K562 (cell line): Measurements from ENCODE around the gene HFE. TPM values are rescaled to one million over a fixed set of nuclear protein-coding genes. Genes with fewer than 3 reads are reported as not detected.

Source experiments
- ATAC-seq: fragments of 200-7000 bp; cut with Tn5 transposase; 3 replicates; pipeline ENCODE4 v1.9.1; 2020; ENCODE audit warnings: moderate library complexity
- BruUV-seq: library from RNA; stranded (reverse); fragments of 400-500 nt; replicated peaks from 2 replicates; lab custom pipeline; 2021; lab: Mats Ljungman, UMichigan
- CTCF ChIA-PET: fragments of 300-600 bp; formaldehyde crosslinking; extraction: SDS; loops from one replicate; lab custom pipeline; 2021; ENCODE audit warnings: low intra/inter-chr PET ratio; lab: Yijun Ruan, JAX
- POLR2A ChIA-PET: fragments of 300-600, 350-650 bp; sonication (Branson Sonifier 250); formaldehyde crosslinking; extraction: SDS; loops from one replicate; lab custom pipeline; 2021; ENCODE audit warnings: antibody characterized with exemption, inconsistent platforms; lab: Yijun Ruan, JAX
- DNase-seq, 4 experiments: peaks; one replicate each; pipeline versions ENCODE4 v3.0.0 to v3.0.0-alpha.2; 2011 to 2018; ENCODE audit warnings: low spot score in 3 of 4, mixed read lengths in 3 of 4; ENCODE audit errors: extremely low read depth in 1 of 4
- FAIRE-seq: peaks from 2 replicates; lab custom pipeline; 2011; peaks lifted over from hg19 to GRCh38; lab: Jason Lieb, UNC
- H2AFZ ChIP-seq: 2 replicates; pipeline ENCODE4 v1.6.0; 2011; ENCODE audit warnings: low read depth, low read length, control low read depth, inconsistent platforms
- H3K27ac ChIP-seq: fragments of 200-600 bp; 3 replicates; pipeline ENCODE4 v1.8.0; 2011; ENCODE audit warnings: low read depth, mild to moderate bottlenecking, control low read depth, inconsistent platforms, low read length, moderate library complexity, mixed read lengths; ENCODE audit errors: extremely low read depth
- H3K27me3 ChIP-seq, 2 experiments: fragments of 300-600 bp in 1 of 2; 2 replicates in 1 of 2; 3 replicates in 1 of 2; pipeline versions ENCODE4 v1.6.0 to v1.8.0; 2011; ENCODE audit warnings: inconsistent platforms in 2 of 2, low read length in 2 of 2, mild to moderate bottlenecking in 1 of 2, mixed read lengths in 1 of 2, moderate library complexity in 1 of 2; ENCODE audit not compliant: control insufficient read depth in 2 of 2, insufficient read depth in 2 of 2
- H3K36me3 ChIP-seq: fragments of 300-600 bp; 3 replicates; pipeline ENCODE4 v1.8.0; 2011; ENCODE audit warnings: mild to moderate bottlenecking, low read length, inconsistent platforms; ENCODE audit not compliant: control insufficient read depth, insufficient read depth
- H3K4me1 ChIP-seq, 2 experiments: fragments of 200-600 bp in 1 of 2; replicated peaks in 1 of 2; 2 replicates in 1 of 2; 3 replicates in 1 of 2; pipeline versions ENCODE4 v1.5.1 to v1.8.0; 2011; ENCODE audit warnings: inconsistent platforms in 2 of 2, low read length in 2 of 2, mild to moderate bottlenecking in 1 of 2, mixed read lengths in 1 of 2, moderate library complexity in 1 of 2; ENCODE audit not compliant: control insufficient read depth in 2 of 2, insufficient read depth in 2 of 2
- H3K4me2 ChIP-seq: 2 replicates; pipeline ENCODE4 v1.6.1; 2011; ENCODE audit warnings: low read length, control low read depth, inconsistent platforms, mixed read lengths; ENCODE audit not compliant: insufficient read depth
- H3K4me3 ChIP-seq: fragments of 200-600 bp; sonication (generic), shearing (Covaris generic); 2 replicates; pipeline ENCODE4 v1.5.1; 2016; ENCODE audit warnings: control low read depth, inconsistent platforms
- H3K79me2 ChIP-seq: fragments of 200-600 bp; 3 replicates; pipeline ENCODE4 v1.8.0; 2011; ENCODE audit warnings: low read length, inconsistent platforms; ENCODE audit not compliant: control insufficient read depth, insufficient read depth
- H3K9ac ChIP-seq, 2 experiments: 2 replicates each; pipeline versions ENCODE4 v1.6.0 to v1.6.1; 2011; ENCODE audit warnings: low read depth in 2 of 2, low read length in 2 of 2, control low read depth in 1 of 2, inconsistent platforms in 1 of 2, mild to moderate bottlenecking in 1 of 2, mixed read lengths in 1 of 2; ENCODE audit not compliant: insufficient read depth in 1 of 2
- H3K9me1 ChIP-seq: one replicate; pipeline ENCODE4 v1.6.0; 2011; ENCODE audit warnings: inconsistent platforms, mild to moderate bottlenecking, low read length, moderate library complexity; ENCODE audit not compliant: control insufficient read depth, insufficient read depth
- H3K9me3 ChIP-seq: replicated peaks from 2 replicates; pipeline ENCODE4 v1.5.1; 2011; ENCODE audit warnings: low read depth, low read length, inconsistent platforms; ENCODE audit not compliant: control insufficient read depth, insufficient read depth
- H4K20me1 ChIP-seq: replicated peaks from 2 replicates; pipeline ENCODE4 v1.6.1; 2011; ENCODE audit warnings: low read length, inconsistent platforms, mixed read lengths; ENCODE audit not compliant: control insufficient read depth, insufficient read depth
- CREB1 ChIP-seq, 2 experiments: sonication (generic) in 1 of 2; formaldehyde crosslinking in 1 of 2; IDR thresholded peaks; 2 replicates each; pipeline versions ENCODE4 v1.6.1 to v1.8.0; 2012 to 2022; ENCODE audit warnings: inconsistent platforms in 1 of 2, mild to moderate bottlenecking in 1 of 2, missing genetic modification reagents in 1 of 2, moderate library complexity in 1 of 2
- HLTF ChIP-seq: fragments of 450-650 bp; IDR thresholded peaks from 2 replicates; pipeline ENCODE4 v1.6.1; 2016
- HMBOX1 ChIP-seq: sonication (generic); IDR thresholded peaks from 2 replicates; pipeline ENCODE4 v1.6.1; 2016
- MCM3 ChIP-seq: fragments of 450-650 bp; IDR thresholded peaks from 2 replicates; pipeline ENCODE4 v1.6.1; 2016
- NFE2 ChIP-seq: IDR thresholded peaks from 2 replicates; pipeline ENCODE4 v1.6.1; 2014; ENCODE audit warnings: antibody characterized with exemption, low read depth
- NKRF ChIP-seq: fragments of 450-650 bp; IDR thresholded peaks from 2 replicates; pipeline ENCODE4 v1.6.1; 2016; ENCODE audit warnings: borderline replicate concordance
- POLR2AphosphoS5 ChIP-seq: IDR thresholded peaks from 2 replicates; pipeline ENCODE4 v1.6.1; 2011; ENCODE audit warnings: mild to moderate bottlenecking, low read depth, low read length, moderate library complexity; ENCODE audit not compliant: control insufficient read depth, insufficient read depth
- SIN3A ChIP-seq, 2 experiments: fragments of 150-350 bp in 1 of 2; IDR thresholded peaks; 2 replicates each; pipeline ENCODE4 v1.6.1; 2011 to 2016; ENCODE audit warnings: borderline replicate concordance in 2 of 2, low read depth in 2 of 2, low read length in 2 of 2, mild to moderate bottlenecking in 2 of 2, moderate library complexity in 2 of 2; ENCODE audit not compliant: control insufficient read depth in 1 of 2
- TFE3 ChIP-seq: fragments of 450-650 bp; formaldehyde crosslinking; IDR thresholded peaks from 2 replicates; pipeline ENCODE4 v1.4.0; 2020; ENCODE audit warnings: mild to moderate bottlenecking, mixed read lengths
- U2AF2 ChIP-seq: fragments of 200-400 bp; formaldehyde crosslinking; optimal IDR thresholded peaks from 2 replicates; pipeline ENCODE3; 2017; ENCODE audit warnings: low read depth, mild to moderate bottlenecking, low read length
- ZNF124 ChIP-seq: sonication (generic); formaldehyde crosslinking; IDR thresholded peaks from 2 replicates; pipeline ENCODE4 v1.8.1; 2022; ENCODE audit warnings: missing genetic modification reagents
- ZNF696 ChIP-seq: fragments of 250-450 bp; sonication (Bioruptor Pico); conservative IDR thresholded peaks from 2 replicates; pipeline ENCODE4 v1.4.0; 2020; ENCODE audit warnings: mild to moderate bottlenecking, moderate library complexity
- WGBS: fragments of 100-300 bp; shearing (Covaris generic); methylation state at CpG from one replicate; pipeline ENCODE4 v1.1.6; 2016; ENCODE audit warnings: low coverage, mixed read lengths; ENCODE audit not compliant: insufficient coverage; ENCODE audit errors: missing lambda C conversion rate; 5-methylcytosine and 5-hydroxymethylcytosine counted together
- in situ Hi-C: fragments of 300-500 bp; cut with MboI; formaldehyde crosslinking; loops from 4 replicates; pipeline ENCODE4 v1.15.0; 2018; ENCODE audit warnings: inconsistent platforms, mixed read lengths
- intact Hi-C: fragments of 100-400 bp; cut with micrococcal nuclease; formaldehyde crosslinking; loops from 2 replicates; pipeline ENCODE4 v1.14.2; 2022
- polyA plus RNA-seq, 8 experiments: library from polyadenylated mRNA; depleted of rRNA in 4 of 8; stranded (reverse) in 5 of 8; unstranded in 3 of 8; fragments of >200 nt; fragmentation: Nextera tagmentation in 2 of 8; fragmentation: Illumina TruSeq in 1 of 8; extraction: Ambion mirVana in 2 of 8; extraction: Trizol in 1 of 8; gene quantifications; 2 replicates each; pipeline versions ENCODE4 v1.2.1 to v1.2.3, GENCODE V29; 2011 to 2014; ENCODE audit warnings: inconsistent platforms in 1 of 8, missing spikeins in 1 of 8
- total RNA-seq, 7 experiments: library from RNA; depleted of rRNA in 6 of 7; stranded (reverse); fragments of >200 nt in 6 of 7; fragmentation: Illumina TruSeq in 2 of 7; extraction: Trizol in 2 of 7; gene quantifications; 2 replicates each; pipeline versions ENCODE4 v1.2.1 to v1.2.3, GENCODE V29; 2011 to 2021; ENCODE audit warnings: low replicate concordance in 1 of 7
- TF ChIP-seq, protein P1 (sequence below): fragments of 450-650 bp; formaldehyde crosslinking; IDR thresholded peaks from 2 replicates; pipeline ENCODE4 v1.4.0; 2020; ENCODE audit warnings: mild to moderate bottlenecking

The HFE gene
- total and polyA plus RNA-seq, 9 of the 15 experiments (the other 6 are each of a cell fraction or from before 2014, with no cell fraction given): 0.14 to 1.2 (median 0.76) TPM

DNA sequence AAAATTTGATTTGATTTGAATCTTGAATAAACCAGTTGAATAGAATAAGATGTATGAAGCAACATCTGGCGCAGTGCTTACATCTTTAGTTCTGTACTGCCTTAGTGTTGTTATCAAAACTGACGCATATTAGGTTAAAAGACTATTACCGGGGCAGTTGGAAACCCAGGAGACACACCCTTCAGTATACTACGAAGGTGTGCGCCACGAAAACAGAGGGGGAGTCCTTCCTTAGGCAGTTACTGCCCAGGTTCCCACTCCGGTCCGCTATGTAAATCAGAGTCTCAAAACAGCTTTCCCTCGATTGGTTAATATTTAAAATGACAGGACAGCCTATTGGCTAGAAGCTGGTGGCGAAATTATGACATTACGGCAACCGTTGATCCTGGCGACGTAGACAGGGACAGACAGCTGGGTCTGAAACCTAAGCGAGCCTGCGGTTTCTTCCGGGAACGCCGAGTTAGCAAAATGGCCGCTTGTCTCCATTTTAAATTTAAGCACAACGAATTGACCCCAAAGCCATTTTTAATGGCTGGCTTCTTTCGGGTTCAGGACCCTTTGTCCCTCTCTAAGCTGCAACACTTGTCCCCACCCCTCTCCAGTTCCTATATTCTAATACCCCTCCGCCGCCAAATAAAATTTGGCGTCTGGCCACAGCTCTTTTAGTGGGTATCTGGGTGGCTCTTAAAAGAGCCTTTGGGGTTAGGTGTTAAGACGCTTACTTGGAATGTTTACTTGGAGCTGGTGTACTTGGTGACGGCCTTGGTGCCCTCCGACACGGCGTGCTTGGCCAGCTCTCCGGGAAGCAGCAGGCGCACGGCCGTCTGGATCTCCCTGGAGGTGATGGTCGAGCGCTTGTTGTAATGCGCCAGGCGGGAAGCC, 35.8 kb downstream of the HFE start:
- ATAC-seq: peak; percentile 62
- peak overlapping the region; percentile 72 for H3K4me3 ChIP-seq
- peak overlapping the region; percentile 92 to 96 for H3K9ac ChIP-seq
- no peak overlapping the region for H2AFZ ChIP-seq
- H3K4me1 ChIP-seq: peaks cover 3 to 7% of the 10 kb centered on the region in 2 experiments; a peak in 4 of 5 replicates
- peak overlapping the region; percentile 95 for H3K27ac ChIP-seq
- intact Hi-C loops (loop anchor here (1.0 to 10.0 kb wide), 8 partner anchors 20 to 1772 kb away; a partner anchor contains a TSS), in situ Hi-C loops (loop anchor here (5.0 to 10.0 kb wide), 3 partner anchors 74 to 1712 kb away; a partner anchor contains a TSS)
- POLR2A ChIA-PET: interaction anchor here (0.6 to 6.4 kb wide), 57 partner anchors 8 to 1688 kb away, joined by 3 to 465 read pairs (median 7); partner anchors contain the start of gene HFE
- CTCF ChIA-PET: interaction anchor here (0.5 to 0.6 kb wide), 2 partner anchors 19 to 82 kb away, joined by 3 read pairs; a partner anchor contains a TSS
- BruUV-seq: TSS peak; percentile 77
- H3K9me1 ChIP-seq: no peaks in the 10 kb centered on the region
- no peaks in the 10 kb centered on the region for H3K9me3 ChIP-seq
- no peaks in the 10 kb centered on the region for H3K27me3 ChIP-seq
- peak; percentile 89 for FAIRE-seq
- peaks cover 45% of the 10 kb centered on the region for H3K36me3 ChIP-seq
- H4K20me1 ChIP-seq: peaks cover 37% of the 10 kb centered on the region
- peak; percentile 79 to 99 (median 86) for DNase-seq
- WGBS: under 1% methylated on average over 38 of the region's 38 CpGs
- peak overlapping the region; percentile 93 for H3K4me2 ChIP-seq
- H3K79me2 ChIP-seq: peaks cover 98% of the 10 kb centered on the region
- TF ChIP-seq HLTF (no peak), SIN3A (IDR thresholded peaks at IDR 0.05; ENCODE audit: borderline replicate concordance in 2 of 2, control insufficient read depth in 1 of 2, low read depth in 2 of 2, low read length in 2 of 2) (peak; percentile 73 to 82; a peak in 3 of 4 replicates), NKRF (peak; percentile 77), HMBOX1 (peak; percentile 61; the same call in 1 of the 2 replicates), NFE2 (peak; percentile 40; the same call in 1 of the 2 replicates), TFE3 (peak; percentile 14; the same call in 1 of the 2 replicates), CREB1 (IDR thresholded peaks at IDR 0.05) (peak; percentile 81), CREB1 (CRISPR knock-in tag; IDR thresholded peaks at IDR 0.05) (peak; percentile 66; the same call in 1 of the 2 replicates), MCM3 (no peak), ZNF696 (CRISPR knock-in tag) (no peak; the same call in 1 of the 2 replicates), ZNF124 (CRISPR knock-in tag) (no peak), U2AF2 (no peak), POLR2AphosphoS5 (peak; percentile 92)
- TF ChIP-seq, protein P1, sequence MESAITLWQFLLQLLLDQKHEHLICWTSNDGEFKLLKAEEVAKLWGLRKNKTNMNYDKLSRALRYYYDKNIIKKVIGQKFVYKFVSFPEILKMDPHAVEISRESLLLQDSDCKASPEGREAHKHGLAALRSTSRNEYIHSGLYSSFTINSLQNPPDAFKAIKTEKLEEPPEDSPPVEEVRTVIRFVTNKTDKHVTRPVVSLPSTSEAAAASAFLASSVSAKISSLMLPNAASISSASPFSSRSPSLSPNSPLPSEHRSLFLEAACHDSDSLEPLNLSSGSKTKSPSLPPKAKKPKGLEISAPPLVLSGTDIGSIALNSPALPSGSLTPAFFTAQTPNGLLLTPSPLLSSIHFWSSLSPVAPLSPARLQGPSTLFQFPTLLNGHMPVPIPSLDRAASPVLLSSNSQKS (CRISPR knock-in tag): peak; percentile 35; the same call in 1 of the 2 replicates
